BE2C (cell line): Measurements from ENCODE around the gene MS4A4E.

Experiments
- DNase-seq: peaks from one replicate; pipeline ENCODE4 v3.0.0-alpha.2; 2020
- H3K27me3 ChIP-seq: fragments of 250-450 bp; sonication (Bioruptor Pico); 2 replicates; pipeline ENCODE4 v1.5.1; 2020; ENCODE audit warnings: mild to moderate bottlenecking
- H3K36me3 ChIP-seq: fragments of 250-450 bp; sonication (Bioruptor Pico); 2 replicates; pipeline ENCODE4 v1.5.1; 2020; ENCODE audit warnings: mild to moderate bottlenecking
- H3K4me1 ChIP-seq: fragments of 250-450 bp; sonication (Bioruptor Pico); 2 replicates; pipeline ENCODE4 v1.5.1; 2020
- H3K4me3 ChIP-seq: 2 replicates; pipeline ENCODE4 v1.5.1; 2011; ENCODE audit warnings: low read depth, low read length
- H3K9me3 ChIP-seq: fragments of 250-450 bp; sonication (Bioruptor Pico); 2 replicates; pipeline ENCODE4 v1.5.1; 2020
- CTCF ChIP-seq: IDR thresholded peaks from 2 replicates; pipeline ENCODE4 v1.5.1; 2012; ENCODE audit warnings: mild to moderate bottlenecking, low read depth, low read length

The MS4A4E gene

GRCh38 chr11:60170566-60170965 lies 72.4 kb downstream of the MS4A4E start:
- Histone ChIP-seq H3K4me1 (no peaks in the 10 kb centered on the region), H3K9me3 (no peaks in the 10 kb centered on the region), H3K36me3 (no peaks in the 10 kb centered on the region), H3K4me3 (no peak overlapping the region), H3K27me3 (no peaks in the 10 kb centered on the region)
- DNase-seq = no peak
- TF ChIP-seq CTCF = no peak

- DNase-seq = no peak
- Histone ChIP-seq H3K4me1 (no peaks in the 10 kb centered on the region), H3K4me3 (no peak overlapping the region), H3K9me3 (no peaks in the 10 kb centered on the region), H3K27me3 (no peaks in the 10 kb centered on the region), H3K36me3 (no peaks in the 10 kb centered on the region)
- peak; percentile 23; the same call in 1 of the 2 replicates for TF ChIP-seq CTCF
Measured at GRCh38 chr11:60169264-60169915, 73.5 kb downstream of the MS4A4E start.

GRCh38 chr11:60168306-60168705 lies 74.6 kb downstream of the MS4A4E start:
- TF ChIP-seq CTCF = no peak
- H3K36me3 ChIP-seq = no peaks in the 10 kb centered on the region
- no peak for DNase-seq
- no peaks in the 10 kb centered on the region for H3K4me1 ChIP-seq
- H3K27me3 ChIP-seq = no peaks in the 10 kb centered on the region
- no peaks in the 10 kb centered on the region for H3K9me3 ChIP-seq
- no peak overlapping the region for H3K4me3 ChIP-seq

GRCh38 chr11:60165951-60166350 lies 77.0 kb downstream of the MS4A4E start:
- no peak overlapping the region for H3K4me3 ChIP-seq
- no peak for DNase-seq
- no peaks in the 10 kb centered on the region for H3K27me3 ChIP-seq
- H3K9me3 ChIP-seq = no peaks in the 10 kb centered on the region
- H3K4me1 ChIP-seq = no peaks in the 10 kb centered on the region
- TF ChIP-seq CTCF = no peak
- H3K36me3 ChIP-seq = no peaks in the 10 kb centered on the region

GRCh38 chr11:60165538-60165937 lies 77.4 kb downstream of the MS4A4E start:
- H3K27me3 ChIP-seq = no peaks in the 10 kb centered on the region
- no peaks in the 10 kb centered on the region for H3K4me1 ChIP-seq
- H3K4me3 ChIP-seq = no peak overlapping the region
- no peaks in the 10 kb centered on the region for H3K36me3 ChIP-seq
- no peak for TF ChIP-seq CTCF
- no peak for DNase-seq
- H3K9me3 ChIP-seq = no peaks in the 10 kb centered on the region

GRCh38 chr11:60164550-60165075 lies 78.3 kb downstream of the MS4A4E start:
- TF ChIP-seq CTCF = no peak
- no peaks in the 10 kb centered on the region for H3K36me3 ChIP-seq
- H3K4me3 ChIP-seq = no peak overlapping the region
- DNase-seq = no peak
- H3K27me3 ChIP-seq = no peaks in the 10 kb centered on the region
- no peaks in the 10 kb centered on the region for H3K9me3 ChIP-seq
- no peaks in the 10 kb centered on the region for H3K4me1 ChIP-seq
